ENCODE results near the gene GAP43. TPM values are rescaled to one million over a fixed set of nuclear protein-coding genes. Genes with fewer than 3 reads are reported as not detected.
A peak's percentile ranks its signal among the peaks of the same experiment; 100 is the strongest.
"Not testable (repeated sequence)": the region's sequence is repeated elsewhere in the genome, so short reads cannot be mapped to it uniquely, and the experiment has no call there.

Gene GAP43
- total and polyA plus RNA-seq, 5 donors, result 0.37 to 1.0 (median 0.68) TPM; not detected in 1

- H3K4me3 ChIP-seq (ENCODE audit: low read length), result no peak overlapping the region
- DNase-seq (no peak), ATAC-seq (no peak)
- H3K27ac ChIP-seq (ENCODE audit: low read length), result no peak overlapping the region
- no peaks in the 10 kb centered on the region for H3K9me3 ChIP-seq (ENCODE audit: control insufficient read depth, low read length)
- H3K27me3 ChIP-seq (ENCODE audit: control insufficient read depth, insufficient read depth), result no peaks in the 10 kb centered on the region
- intact Hi-C loops (cut with DNase I), result no loop called here
- H3K4me1 ChIP-seq (ENCODE audit: control insufficient read depth, insufficient read depth, low read length), result no peaks in the 10 kb centered on the region
These were observed 104.7 kb downstream of the GAP43 start for GRCh38 chr3:115728013-115728412.

- H3K27ac ChIP-seq (ENCODE audit: low read length); H3K9me3 ChIP-seq (ENCODE audit: control insufficient read depth, low read length); H3K27me3 ChIP-seq (ENCODE audit: control insufficient read depth, insufficient read depth); ATAC-seq; H3K4me1 ChIP-seq (ENCODE audit: control insufficient read depth, insufficient read depth, low read length); intact Hi-C loops (cut with DNase I); DNase-seq; H3K4me3 ChIP-seq (ENCODE audit: low read length): not testable (repeated sequence)
- 71% methylated on average over 3 of the region's 3 CpGs for WGBS
These were observed 113.0 kb downstream of the GAP43 start for GRCh38 chr3:115736341-115736740.

GRCh38 chr3:115741650-115742049, 118.3 kb downstream of the GAP43 start:
- Histone ChIP-seq H3K27ac (ENCODE audit: low read length) (no peak overlapping the region), H3K4me1 (ENCODE audit: control insufficient read depth, insufficient read depth, low read length) (no peaks in the 10 kb centered on the region), H3K9me3 (ENCODE audit: control insufficient read depth, low read length) (no peaks in the 10 kb centered on the region), H3K27me3 (ENCODE audit: control insufficient read depth, insufficient read depth) (no peaks in the 10 kb centered on the region), H3K4me3 (ENCODE audit: low read length) (no peak overlapping the region)
- intact Hi-C loops (cut with DNase I), result no loop called here
- 92% methylated on average over 5 of the region's 5 CpGs for WGBS
- DNase-seq (no peak), ATAC-seq (no peak)

- H3K9me3 ChIP-seq (ENCODE audit: control insufficient read depth, low read length); H3K4me3 ChIP-seq (ENCODE audit: low read length); DNase-seq; ATAC-seq; H3K27me3 ChIP-seq (ENCODE audit: control insufficient read depth, insufficient read depth); H3K27ac ChIP-seq (ENCODE audit: low read length); intact Hi-C loops (cut with DNase I); H3K4me1 ChIP-seq (ENCODE audit: control insufficient read depth, insufficient read depth, low read length): not testable (repeated sequence)
- WGBS, result 64% methylated on average over 4 of the region's 4 CpGs
These were observed 121.2 kb downstream of the GAP43 start for GRCh38 chr3:115744516-115744915.

GRCh38 chr3:115752978-115753377, 129.7 kb downstream of the GAP43 start:
- intact Hi-C loops (cut with DNase I); ATAC-seq; DNase-seq; H3K27ac ChIP-seq (ENCODE audit: low read length); H3K4me3 ChIP-seq (ENCODE audit: low read length); H3K9me3 ChIP-seq (ENCODE audit: control insufficient read depth, low read length); H3K27me3 ChIP-seq (ENCODE audit: control insufficient read depth, insufficient read depth); H3K4me1 ChIP-seq (ENCODE audit: control insufficient read depth, insufficient read depth, low read length): not testable (repeated sequence)
- 95% methylated on average over 1 of the region's 1 CpG for WGBS

DNA sequence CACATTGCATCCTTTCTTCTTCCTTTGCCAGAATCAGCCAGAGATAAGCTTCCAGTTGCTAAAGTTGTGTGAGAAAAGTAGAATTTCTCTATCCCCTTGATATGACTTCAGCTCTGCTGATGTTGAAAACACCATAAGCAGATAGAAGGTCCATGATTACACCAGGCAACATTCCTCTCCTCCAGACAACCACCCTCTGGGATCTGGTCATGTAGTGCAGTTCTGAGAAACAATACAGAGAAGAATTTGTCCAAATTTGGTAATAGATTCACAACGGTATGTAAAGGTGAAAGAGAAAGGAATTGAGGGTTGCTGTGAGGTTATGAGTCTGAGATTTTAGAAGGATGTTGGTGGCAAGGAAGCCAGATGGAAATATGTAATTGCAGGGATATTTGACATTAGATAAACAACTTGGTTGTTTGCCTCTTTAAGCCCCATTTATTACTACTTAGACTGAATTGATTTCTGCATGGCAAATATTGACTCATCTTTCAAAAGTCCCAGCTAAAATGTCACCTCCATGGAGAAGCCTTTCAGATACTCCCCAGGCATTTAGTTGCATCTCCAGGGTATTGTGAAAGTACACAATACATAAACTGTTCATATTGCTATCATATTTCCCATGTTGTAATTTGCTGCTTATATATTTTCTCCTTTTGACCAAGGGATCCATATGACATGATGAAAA, 134.9 kb downstream of the GAP43 start:
- ATAC-seq, result no peak
- no peak overlapping the region for H3K4me3 ChIP-seq (ENCODE audit: low read length)
- H3K4me1 ChIP-seq (ENCODE audit: control insufficient read depth, insufficient read depth, low read length), result peaks cover 4% of the 10 kb centered on the region
- no peak overlapping the region for H3K27ac ChIP-seq (ENCODE audit: low read length)
- no peaks in the 10 kb centered on the region for H3K9me3 ChIP-seq (ENCODE audit: control insufficient read depth, low read length)
- H3K27me3 ChIP-seq (ENCODE audit: control insufficient read depth, insufficient read depth), result no peaks in the 10 kb centered on the region
- 65% methylated on average over 1 of the region's 1 CpG for WGBS
- DNase-seq, result no peak
- intact Hi-C loops (cut with DNase I), result no loop called here

DNA sequence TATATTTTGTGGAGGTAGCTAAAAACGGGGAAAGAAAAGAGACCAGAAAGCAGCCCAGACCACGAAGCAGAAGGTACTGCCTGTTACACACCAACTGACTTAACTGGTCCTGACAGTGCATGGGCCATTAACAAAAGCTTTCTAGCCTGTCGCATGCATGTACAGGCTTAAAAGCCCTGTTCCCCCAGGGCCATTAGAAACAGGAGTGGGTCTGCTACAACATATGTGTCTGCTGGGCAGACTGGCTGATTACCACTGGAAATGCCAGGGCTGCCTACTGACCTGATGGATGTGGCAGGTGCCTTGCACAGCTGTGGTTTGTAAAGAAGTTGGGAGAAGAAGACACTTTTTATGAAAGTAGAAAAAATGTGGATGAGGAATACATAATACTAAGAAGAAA, 137.4 kb downstream of the GAP43 start:
- ATAC-seq, result peak in 1 of 2 donors; percentile 28
- Histone ChIP-seq H3K27ac (ENCODE audit: low read length) (no peak overlapping the region), H3K27me3 (ENCODE audit: control insufficient read depth, insufficient read depth) (no peaks in the 10 kb centered on the region), H3K4me3 (ENCODE audit: low read length) (no peak overlapping the region), H3K9me3 (ENCODE audit: control insufficient read depth, low read length) (no peaks in the 10 kb centered on the region), H3K4me1 (ENCODE audit: control insufficient read depth, insufficient read depth, low read length) (peaks cover 4% of the 10 kb centered on the region)
- intact Hi-C loops (cut with DNase I), result no loop called here
- WGBS, result 76% methylated on average over 3 of the region's 3 CpGs
- no peak for DNase-seq

DNA sequence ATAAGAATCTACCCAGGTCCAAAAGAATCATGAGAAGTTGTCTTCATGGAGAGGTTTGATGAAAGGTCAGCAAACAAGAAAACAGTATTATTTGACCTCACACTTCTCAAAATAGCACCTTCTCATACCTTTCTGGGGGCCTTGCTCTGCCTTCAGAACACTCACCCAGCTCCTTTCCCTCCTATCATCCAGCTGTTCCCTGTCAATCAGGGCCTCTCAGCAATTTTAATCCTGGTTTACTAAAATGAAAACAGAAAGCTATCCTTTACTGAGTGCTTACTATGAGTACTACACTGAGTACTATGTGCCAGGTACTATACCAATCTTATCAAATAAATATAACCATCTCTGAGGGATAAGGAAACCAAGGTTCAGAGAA, 138.6 kb downstream of the GAP43 start:
- Histone ChIP-seq H3K27ac (ENCODE audit: low read length) (no peak overlapping the region), H3K4me3 (ENCODE audit: low read length) (no peak overlapping the region), H3K9me3 (ENCODE audit: control insufficient read depth, low read length) (no peaks in the 10 kb centered on the region), H3K4me1 (ENCODE audit: control insufficient read depth, insufficient read depth, low read length) (peaks cover 4% of the 10 kb centered on the region), H3K27me3 (ENCODE audit: control insufficient read depth, insufficient read depth) (no peaks in the 10 kb centered on the region)
- intact Hi-C loops (cut with DNase I), result no loop called here
- no peak for ATAC-seq
- DNase-seq, result no peak

- ATAC-seq, result peak in 1 of 2 donors; percentile 44
These were observed 143.5 kb downstream of the GAP43 start for GRCh38 chr3:115766587-115767482.

DNA sequence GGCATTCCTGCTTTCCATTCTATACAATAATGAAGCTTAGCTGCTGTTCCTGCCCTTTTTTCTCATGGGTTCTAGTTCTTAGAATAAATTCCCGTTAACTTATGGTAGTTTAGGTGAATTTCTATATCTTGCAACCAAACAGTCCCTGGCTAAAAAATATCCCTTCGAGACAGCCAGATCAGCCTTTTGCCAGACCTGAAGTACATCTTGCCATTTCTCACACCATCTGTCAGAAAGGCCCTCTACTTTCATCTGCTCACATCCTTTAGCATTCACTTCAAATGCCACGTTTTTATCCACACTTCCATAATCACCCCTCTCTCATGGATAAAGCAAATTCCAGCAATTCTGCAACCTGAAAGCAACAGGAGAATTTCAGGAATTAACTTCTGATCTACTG, 145.4 kb downstream of the GAP43 start:
- 55% methylated on average over 3 of the region's 3 CpGs for WGBS
- intact Hi-C loops (cut with DNase I), result no loop called here

More at GRCh38 chr3:115766587-115767482, 143.5 kb downstream of the GAP43 start:
- Histone ChIP-seq H3K9me3 (ENCODE audit: control insufficient read depth, low read length) (no peaks in the 10 kb centered on the region), H3K27ac (ENCODE audit: low read length) (no peak overlapping the region), H3K4me3 (ENCODE audit: low read length) (no peak overlapping the region), H3K4me1 (ENCODE audit: control insufficient read depth, insufficient read depth, low read length) (no peaks in the 10 kb centered on the region), H3K27me3 (ENCODE audit: control insufficient read depth, insufficient read depth) (no peaks in the 10 kb centered on the region)
- intact Hi-C loops (cut with DNase I), result no loop called here
- 63% methylated on average over 6 of the region's 6 CpGs for WGBS
- DNase-seq, result no peak

More for the DNA sequence above, 145.4 kb downstream of the GAP43 start:
- Histone ChIP-seq H3K9me3 (ENCODE audit: control insufficient read depth, low read length) (no peaks in the 10 kb centered on the region), H3K27me3 (ENCODE audit: control insufficient read depth, insufficient read depth) (no peaks in the 10 kb centered on the region), H3K4me3 (ENCODE audit: low read length) (no peak overlapping the region), H3K4me1 (ENCODE audit: control insufficient read depth, insufficient read depth, low read length) (no peaks in the 10 kb centered on the region), H3K27ac (ENCODE audit: low read length) (no peak overlapping the region)
- DNase-seq, result no peak
- no peak for ATAC-seq
